HepG2 (cell line): ENCODE results near the gene FRK. TPM values are rescaled to one million over a fixed set of nuclear protein-coding genes. Genes with fewer than 3 reads are reported as not detected.

Experiments
- ATAC-seq: fragments of 200-7000 bp; cut with Tn5 transposase; 3 replicates; pipeline ENCODE4 v1.9.1; 2020; ENCODE audit warnings: mild to moderate bottlenecking, moderate library complexity
- BruUV-seq: library from RNA; stranded (reverse); fragments of 400-500 nt; replicated peaks from 2 replicates; lab custom pipeline; 2021; lab: Mats Ljungman, UMichigan
- CTCF ChIA-PET: fragments of 300-600 bp; formaldehyde crosslinking; extraction: SDS; loops from one replicate; lab custom pipeline; 2021; ENCODE audit warnings: low total read pairs, inconsistent platforms, low intra/inter-chr PET ratio; lab: Yijun Ruan, JAX
- POLR2A ChIA-PET: fragments of 350-600 bp; sonication (Branson Sonifier 250); formaldehyde crosslinking; loops from one replicate; lab custom pipeline; 2020; ENCODE audit warnings: antibody characterized with exemption, inconsistent platforms; lab: Yijun Ruan, JAX
- DNase-seq: peaks from one replicate; pipeline ENCODE4 v3.0.0-alpha.2; 2015; ENCODE audit warnings: low spot score
- FAIRE-seq: peaks from 3 replicates; lab custom pipeline; 2011; peaks lifted over from hg19 to GRCh38; lab: Jason Lieb, UNC
- H2AFZ ChIP-seq: one replicate; pipeline ENCODE4 v1.6.1; 2011; ENCODE audit warnings: low read length, inconsistent platforms
- H3K27ac ChIP-seq: fragments of 300-600 bp; 3 replicates; pipeline ENCODE4 v1.8.0; 2011; ENCODE audit warnings: mixed run types, mild to moderate bottlenecking, mixed read lengths, low read length, inconsistent platforms; ENCODE audit not compliant: insufficient read depth; ENCODE audit errors: extremely low read length
- H3K27me3 ChIP-seq, 2 experiments: fragments of 200-600 bp in 1 of 2; 2 replicates in 1 of 2; 3 replicates in 1 of 2; pipeline versions ENCODE4 v1.6.0 to v1.8.0; 2011; ENCODE audit warnings: low read length in 2 of 2, mild to moderate bottlenecking in 2 of 2, moderate library complexity in 2 of 2, inconsistent platforms in 1 of 2; ENCODE audit not compliant: insufficient read depth in 2 of 2, control insufficient read depth in 1 of 2
- H3K36me3 ChIP-seq, 2 experiments: fragments of 200-600 bp in 1 of 2; replicated peaks in 1 of 2; 2 replicates in 1 of 2; 3 replicates in 1 of 2; pipeline versions ENCODE4 v1.5.1 to v1.8.0; 2011; ENCODE audit warnings: low read length in 2 of 2, inconsistent platforms in 1 of 2; ENCODE audit not compliant: insufficient read depth in 2 of 2, control insufficient read depth in 1 of 2
- H3K4me1 ChIP-seq: 2 replicates; pipeline ENCODE4 v1.5.1; 2012; ENCODE audit warnings: low read length, inconsistent platforms; ENCODE audit not compliant: insufficient read depth
- H3K4me2 ChIP-seq: 2 replicates; pipeline ENCODE4 v1.6.0; 2011; ENCODE audit warnings: low read depth, low read length, inconsistent platforms
- H3K4me3 ChIP-seq, 3 experiments: fragments of 200-600 bp in 1 of 3; sonication (generic), shearing (Covaris generic) in 1 of 3; replicated peaks in 1 of 3; 2 replicates each; pipeline ENCODE4 v1.5.1; 2011 to 2016; ENCODE audit warnings: low read length in 3 of 3, inconsistent platforms in 2 of 3, low read depth in 2 of 3, mild to moderate bottlenecking in 2 of 3, control low read depth in 1 of 3, mixed read lengths in 1 of 3; ENCODE audit not compliant: insufficient read depth in 1 of 3
- H3K79me2 ChIP-seq: one replicate; pipeline ENCODE4 v1.6.1; 2011; ENCODE audit warnings: low read length, inconsistent platforms; ENCODE audit not compliant: insufficient read depth
- H3K9ac ChIP-seq: 2 replicates; pipeline ENCODE4 v1.6.0; 2011; ENCODE audit warnings: mild to moderate bottlenecking, low read depth, low read length, inconsistent platforms; ENCODE audit not compliant: insufficient read depth
- H3K9me3 ChIP-seq: 2 replicates; pipeline ENCODE4 v1.5.1; 2012; ENCODE audit warnings: mild to moderate bottlenecking, low read length
- H4K20me1 ChIP-seq: 2 replicates; pipeline ENCODE4 v1.6.0; 2011; ENCODE audit warnings: inconsistent platforms, mild to moderate bottlenecking, low read length, moderate library complexity; ENCODE audit not compliant: insufficient read depth
- CENPX ChIP-seq: sonication (generic); formaldehyde crosslinking; IDR thresholded peaks from 2 replicates; pipeline ENCODE4 v1.9.0; 2021; ENCODE audit warnings: mild to moderate bottlenecking, missing genetic modification reagents, moderate library complexity
- E2F5 ChIP-seq: sonication (generic); formaldehyde crosslinking; conservative IDR thresholded peaks from 2 replicates; pipeline ENCODE4 v1.4.0; 2020; ENCODE audit warnings: missing genetic modification reagents
- ELF4 ChIP-seq: sonication (generic); formaldehyde crosslinking; IDR thresholded peaks from 2 replicates; pipeline ENCODE4 v1.5.0; 2020; ENCODE audit warnings: missing genetic modification reagents, mild to moderate bottlenecking, moderate library complexity, borderline replicate concordance
- FOXO1 ChIP-seq: sonication (generic); formaldehyde crosslinking; IDR thresholded peaks from 2 replicates; pipeline ENCODE4 v1.4.0; 2020; ENCODE audit warnings: missing genetic modification reagents
- IKZF5 ChIP-seq: IDR thresholded peaks from 2 replicates; pipeline ENCODE4 v1.6.1; 2018; ENCODE audit warnings: missing genetic modification reagents, mild to moderate bottlenecking, missing compliant biosample characterization
- ISX ChIP-seq: sonication (generic); formaldehyde crosslinking; conservative IDR thresholded peaks from 2 replicates; pipeline ENCODE4 v1.5.0; 2020; ENCODE audit warnings: missing genetic modification reagents
- MAZ ChIP-seq, 2 experiments: sonication (generic) in 1 of 2; formaldehyde crosslinking in 1 of 2; IDR thresholded peaks; 2 replicates each; pipeline versions ENCODE4 v1.5.0 to v1.6.1; 2012 to 2020; ENCODE audit warnings: low read depth in 2 of 2, mild to moderate bottlenecking in 2 of 2, borderline replicate concordance in 1 of 2, improper control_type of control experiment in 1 of 2, low read length in 1 of 2, missing genetic modification reagents in 1 of 2, moderate library complexity in 1 of 2
- MED13 ChIP-seq: sonication (generic); formaldehyde crosslinking; IDR thresholded peaks from 2 replicates; pipeline ENCODE4 v1.5.0; 2020; ENCODE audit warnings: missing genetic modification reagents
- PAF1 ChIP-seq: IDR thresholded peaks from 2 replicates; pipeline ENCODE4 v1.6.1; 2016; ENCODE audit warnings: missing genetic modification reagents, missing compliant biosample characterization
- STAG1 ChIP-seq: sonication (generic); formaldehyde crosslinking; IDR thresholded peaks from 2 replicates; pipeline ENCODE4 v1.4.0; 2020; ENCODE audit warnings: missing genetic modification reagents
- TMF1 ChIP-seq: sonication (generic); formaldehyde crosslinking; IDR thresholded peaks from 2 replicates; pipeline ENCODE4 v1.8.1; 2022; ENCODE audit warnings: low read depth, missing genetic modification reagents
- TRIM22 ChIP-seq: fragments of 450-650 bp; IDR thresholded peaks from 2 replicates; pipeline ENCODE4 v1.6.1; 2017
- ZNF335 ChIP-seq: sonication (generic); formaldehyde crosslinking; IDR thresholded peaks from 2 replicates; pipeline ENCODE4 v1.4.0; 2020; ENCODE audit warnings: missing genetic modification reagents
- ZNF549 ChIP-seq: sonication (generic); formaldehyde crosslinking; IDR thresholded peaks from 2 replicates; pipeline ENCODE4 v1.5.0; 2020; ENCODE audit warnings: missing genetic modification reagents
- ZNF589 ChIP-seq: sonication (generic); formaldehyde crosslinking; conservative IDR thresholded peaks from 2 replicates; pipeline ENCODE4 v1.8.0; 2022; ENCODE audit warnings: mild to moderate bottlenecking, moderate library complexity, missing genetic modification reagents
- ZNF784 ChIP-seq: sonication (generic); formaldehyde crosslinking; IDR thresholded peaks from 2 replicates; pipeline ENCODE4 v1.5.1; 2020; ENCODE audit warnings: missing genetic modification reagents, mild to moderate bottlenecking, borderline replicate concordance
- WGBS: methylation state at CpG from one replicate; pipeline ENCODE4 v1.1.6; 2017; ENCODE audit warnings: low lambda C conversion rate; 5-methylcytosine and 5-hydroxymethylcytosine counted together
- in situ Hi-C: cut with HindIII; loops from 2 replicates; pipeline ENCODE4 v1.10.0; 2017; ENCODE audit warnings: low pct_unique_long_range_greater_than_20kb; ENCODE audit not compliant: extremely low pct_ligation_motif_present
- intact Hi-C: fragments of 100-400 bp; cut with micrococcal nuclease; formaldehyde crosslinking; loops from one replicate; pipeline ENCODE4 v1.10.0; 2022; ENCODE audit not compliant: unreplicated experiment
- polyA plus RNA-seq, 8 experiments: library from polyadenylated mRNA; depleted of rRNA in 3 of 8; stranded (reverse) in 7 of 8; unstranded in 1 of 8; fragments of >200 nt; fragmentation: Illumina TruSeq in 4 of 8; extraction: Trizol in 4 of 8; gene quantifications; 2 replicates each; pipeline versions ENCODE4 v1.2.1 to v1.2.3, GENCODE V29; 2011 to 2016; ENCODE audit warnings: low read depth in 4 of 8, missing spikeins in 1 of 8, mixed read lengths in 1 of 8; ENCODE audit not compliant: insufficient read depth in 1 of 8
- total RNA-seq, 5 experiments: library from RNA; depleted of rRNA; stranded (reverse); fragments of >200 nt; fragmentation: Illumina TruSeq; extraction: Trizol; gene quantifications; 2 replicates each; pipeline ENCODE4 v1.2.3, GENCODE V29; 2016; ENCODE audit warnings: low read depth in 1 of 5

FRK gene
- total and polyA plus RNA-seq, 2 of the 13 experiments (the other 11 are each of a cell fraction or from before 2014, with no cell fraction given), result 1.3 to 2.9 TPM

GRCh38 chr6:116019428-116019827 is 41.3 kb downstream of the FRK start (continued):
- TF ChIP-seq PAF1 (CRISPR knock-in tag), result no peak
- no peak for TF ChIP-seq ISX (CRISPR knock-in tag)
- no peak for TF ChIP-seq ZNF589 (CRISPR knock-in tag)
- no peak for TF ChIP-seq FOXO1 (CRISPR knock-in tag)
- no peak for TF ChIP-seq TMF1

GRCh38 chr6:116018976-116019375 is 41.7 kb downstream of the FRK start:
- H3K4me1 ChIP-seq, result peaks cover 58% of the 10 kb centered on the region
- no peaks in the 10 kb centered on the region for H3K36me3 ChIP-seq
- no peaks in the 10 kb centered on the region; the same call in 1 of the 2 replicates for H4K20me1 ChIP-seq
- no peak overlapping the region for H3K27ac ChIP-seq
- no peak overlapping the region for H3K9ac ChIP-seq
- ATAC-seq (no peak), FAIRE-seq (no peak), DNase-seq (no peak)
- no peaks in the 10 kb centered on the region for H3K9me3 ChIP-seq
- 81% methylated on average over 1 of the region's 1 CpG for WGBS
- BruUV-seq, result no TSS peak
- H3K4me2 ChIP-seq, result no peak overlapping the region
- in situ Hi-C loops (no loop called here), intact Hi-C loops (no loop called here)
- H3K27me3 ChIP-seq, result no peaks in the 10 kb centered on the region
- ChIA-PET POLR2A (interaction anchor here (0.8 kb wide), 2 partner anchors 42 to 82 kb away, joined by 3 read pairs; partner anchors contain the start of genes FRK and NT5DC1), CTCF (no interaction called here)
- H3K4me3 ChIP-seq, result no peak overlapping the region
- H2AFZ ChIP-seq, result no peak overlapping the region
- peaks cover 41% of the 10 kb centered on the region for H3K79me2 ChIP-seq
- no peak for TF ChIP-seq E2F5 (CRISPR knock-in tag)
- TF ChIP-seq ZNF784 (CRISPR knock-in tag), result no peak
- no peak for TF ChIP-seq ZNF335 (CRISPR knock-in tag)
- TF ChIP-seq STAG1 (CRISPR knock-in tag), result no peak
- TF ChIP-seq MED13 (CRISPR knock-in tag), result no peak
- no peak for TF ChIP-seq ZNF549 (CRISPR knock-in tag)
- no peak for TF ChIP-seq CENPX (CRISPR knock-in tag)
- no peak for TF ChIP-seq ELF4 (CRISPR knock-in tag)
- TF ChIP-seq MAZ (IDR thresholded peaks at IDR 0.05; ENCODE audit: borderline replicate concordance, low read depth, low read length), result no peak
- TF ChIP-seq MAZ (CRISPR knock-in tag; IDR thresholded peaks at IDR 0.05; ENCODE audit: low read depth), result no peak
- no peak for TF ChIP-seq TRIM22
- TF ChIP-seq IKZF5 (CRISPR knock-in tag), result no peak
